Measurements from ENCODE around the gene TTLL8.

Gene TTLL8

GRCh38 chr22:50015451-50016307 is 42.4 kb downstream of the TTLL8 start:
- no peaks in the 10 kb centered on the region for H3K79me2 ChIP-seq (ENCODE audit: control insufficient read depth, insufficient read depth, low read length, unreplicated experiment)
- no peak overlapping the region for H3K4me3 ChIP-seq (ENCODE audit: low read depth, low read length)
- no peak overlapping the region for H3K27ac ChIP-seq (ENCODE audit: low read depth, low read length)
- H3K4me1 ChIP-seq (ENCODE audit: control insufficient read depth, insufficient read depth, low read length, unreplicated experiment) = peaks cover 10% of the 10 kb centered on the region
- H3K36me3 ChIP-seq (ENCODE audit: insufficient read depth, low read length) = no peaks in the 10 kb centered on the region
- H3K27me3 ChIP-seq (ENCODE audit: insufficient read depth, low read length) = peaks cover 25% of the 10 kb centered on the region
- H2AFZ ChIP-seq (ENCODE audit: low read length, unreplicated experiment) = no peak overlapping the region

GRCh38 chr22:50014655-50015401 is 43.3 kb downstream of the TTLL8 start:
- H3K4me3 ChIP-seq (ENCODE audit: low read depth, low read length) = no peak overlapping the region
- H3K4me1 ChIP-seq (ENCODE audit: control insufficient read depth, insufficient read depth, low read length, unreplicated experiment) = peaks cover 10% of the 10 kb centered on the region
- H3K27me3 ChIP-seq (ENCODE audit: insufficient read depth, low read length) = peaks cover 32% of the 10 kb centered on the region
- no peaks in the 10 kb centered on the region for H3K36me3 ChIP-seq (ENCODE audit: insufficient read depth, low read length)
- no peak overlapping the region for H3K27ac ChIP-seq (ENCODE audit: low read depth, low read length)
- H3K79me2 ChIP-seq (ENCODE audit: control insufficient read depth, insufficient read depth, low read length, unreplicated experiment) = no peaks in the 10 kb centered on the region
- H2AFZ ChIP-seq (ENCODE audit: low read length, unreplicated experiment) = no peak overlapping the region

- Histone ChIP-seq H3K4me3 (ENCODE audit: low read depth, low read length) (no peak overlapping the region), H3K79me2 (ENCODE audit: control insufficient read depth, insufficient read depth, low read length, unreplicated experiment) (no peaks in the 10 kb centered on the region), H3K27me3 (ENCODE audit: insufficient read depth, low read length) (peaks cover 34% of the 10 kb centered on the region), H3K4me1 (ENCODE audit: control insufficient read depth, insufficient read depth, low read length, unreplicated experiment) (peaks cover 10% of the 10 kb centered on the region), H3K36me3 (ENCODE audit: insufficient read depth, low read length) (no peaks in the 10 kb centered on the region), H2AFZ (ENCODE audit: low read length, unreplicated experiment) (no peak overlapping the region), H3K27ac (ENCODE audit: low read depth, low read length) (no peak overlapping the region)
Observed at GRCh38 chr22:50014053-50014501, 44.0 kb downstream of the TTLL8 start.

- H2AFZ ChIP-seq (ENCODE audit: low read length, unreplicated experiment) = no peak within 1 kb of the TSS
- H3K4me3 ChIP-seq (ENCODE audit: low read depth, low read length) = no peak within 1 kb of the TSS
- H3K79me2 ChIP-seq (ENCODE audit: control insufficient read depth, insufficient read depth, low read length, unreplicated experiment) = no peaks in the 10 kb centered on the region
- peaks cover 10% of the 10 kb centered on the region for H3K4me1 ChIP-seq (ENCODE audit: control insufficient read depth, insufficient read depth, low read length, unreplicated experiment)
- H3K27ac ChIP-seq (ENCODE audit: low read depth, low read length) = no peak within 1 kb of the TSS
- H3K27me3 ChIP-seq (ENCODE audit: insufficient read depth, low read length) = peaks cover 34% of the 10 kb centered on the region
- no peaks in the 10 kb centered on the region for H3K36me3 ChIP-seq (ENCODE audit: insufficient read depth, low read length)
Observed at GRCh38 chr22:50012211-50013181, 45.6 kb downstream of the TTLL8 start, which contains the start of gene IL17REL. TSS of gene IL17REL (minus strand) at chr22:50012765. CDS start at chr22:50012646, 119 bp downstream.

GRCh38 chr22:50011447-50012210 is 46.5 kb downstream of the TTLL8 start:
- no peak overlapping the region for H3K4me3 ChIP-seq (ENCODE audit: low read depth, low read length)
- H3K79me2 ChIP-seq (ENCODE audit: control insufficient read depth, insufficient read depth, low read length, unreplicated experiment) = no peaks in the 10 kb centered on the region
- H3K36me3 ChIP-seq (ENCODE audit: insufficient read depth, low read length) = no peaks in the 10 kb centered on the region
- no peak overlapping the region for H3K27ac ChIP-seq (ENCODE audit: low read depth, low read length)
- H2AFZ ChIP-seq (ENCODE audit: low read length, unreplicated experiment) = no peak overlapping the region
- peaks cover 6% of the 10 kb centered on the region for H3K4me1 ChIP-seq (ENCODE audit: control insufficient read depth, insufficient read depth, low read length, unreplicated experiment)
- H3K27me3 ChIP-seq (ENCODE audit: insufficient read depth, low read length) = peaks cover 34% of the 10 kb centered on the region

GRCh38 chr22:50010676-50011446 is 47.2 kb downstream of the TTLL8 start:
- no peaks in the 10 kb centered on the region for H3K36me3 ChIP-seq (ENCODE audit: insufficient read depth, low read length)
- no peak overlapping the region for H3K4me3 ChIP-seq (ENCODE audit: low read depth, low read length)
- no peak overlapping the region for H3K27ac ChIP-seq (ENCODE audit: low read depth, low read length)
- H2AFZ ChIP-seq (ENCODE audit: low read length, unreplicated experiment) = no peak overlapping the region
- H3K27me3 ChIP-seq (ENCODE audit: insufficient read depth, low read length) = peaks cover 34% of the 10 kb centered on the region
- no peaks in the 10 kb centered on the region for H3K79me2 ChIP-seq (ENCODE audit: control insufficient read depth, insufficient read depth, low read length, unreplicated experiment)
- no peaks in the 10 kb centered on the region for H3K4me1 ChIP-seq (ENCODE audit: control insufficient read depth, insufficient read depth, low read length, unreplicated experiment)

- no peak overlapping the region for H3K4me3 ChIP-seq (ENCODE audit: low read depth, low read length)
- no peaks in the 10 kb centered on the region for H3K36me3 ChIP-seq (ENCODE audit: insufficient read depth, low read length)
- no peaks in the 10 kb centered on the region for H3K4me1 ChIP-seq (ENCODE audit: control insufficient read depth, insufficient read depth, low read length, unreplicated experiment)
- H3K27ac ChIP-seq (ENCODE audit: low read depth, low read length) = no peak overlapping the region
- no peaks in the 10 kb centered on the region for H3K79me2 ChIP-seq (ENCODE audit: control insufficient read depth, insufficient read depth, low read length, unreplicated experiment)
- peaks cover 34% of the 10 kb centered on the region for H3K27me3 ChIP-seq (ENCODE audit: insufficient read depth, low read length)
- H2AFZ ChIP-seq (ENCODE audit: low read length, unreplicated experiment) = no peak overlapping the region
Observed at GRCh38 chr22:50009765-50010675, 48.1 kb downstream of the TTLL8 start.

- Histone ChIP-seq H3K4me3 (ENCODE audit: low read depth, low read length) (no peak overlapping the region), H3K79me2 (ENCODE audit: control insufficient read depth, insufficient read depth, low read length, unreplicated experiment) (no peaks in the 10 kb centered on the region), H3K27me3 (ENCODE audit: insufficient read depth, low read length) (peaks cover 26% of the 10 kb centered on the region), H3K36me3 (ENCODE audit: insufficient read depth, low read length) (no peaks in the 10 kb centered on the region), H2AFZ (ENCODE audit: low read length, unreplicated experiment) (no peak overlapping the region), H3K4me1 (ENCODE audit: control insufficient read depth, insufficient read depth, low read length, unreplicated experiment) (no peaks in the 10 kb centered on the region), H3K27ac (ENCODE audit: low read depth, low read length) (no peak overlapping the region)
Observed at GRCh38 chr22:50009251-50009650, 48.8 kb downstream of the TTLL8 start.

Measured in ACC112 (cell line).